SH-SY5Y (cell line): ENCODE data around the gene CRY1.

ENCODE experiments used
- GATA2 ChIP-seq: IDR thresholded peaks from 2 replicates; pipeline ENCODE4 v1.6.1; 2011; ENCODE audit warnings: mild to moderate bottlenecking, low read depth, low read length
- GATA3 ChIP-seq: IDR thresholded peaks from 2 replicates; pipeline ENCODE4 v1.6.1; 2011; ENCODE audit warnings: low read depth, mild to moderate bottlenecking, low read length, moderate library complexity

GRCh38 chr12:106975098-106975497, 118.3 kb downstream of the CRY1 start:
- TF ChIP-seq GATA2, result no peak
- no peak for TF ChIP-seq GATA3
